ENCODE results near the gene PRR3. TPM values are rescaled to one million over a fixed set of nuclear protein-coding genes. Genes with fewer than 3 reads are reported as not detected.

The PRR3 gene
- total RNA-seq, 1 experiment from 2014 or later: 13.1 TPM

GRCh38 chr6:30571075-30571761, 14.1 kb downstream of the PRR3 start, which contains the start of gene ABCF1:
Gene ABCF1 (plus strand): TSS chr6:30571442. CDS start chr6:30571488, 46 bp downstream.
- no peaks in the 10 kb centered on the region for H3K9me3 Mint-ChIP-seq
- peak; percentile 93 for ATAC-seq
- peaks cover 33% of the 10 kb centered on the region for H3K4me1 Mint-ChIP-seq
- H3K36me3 Mint-ChIP-seq: peaks cover 2% of the 10 kb centered on the region; the same call in 1 of the 2 replicates
- CTCF ChIA-PET: interaction anchor here (0.9 to 1.6 kb wide), 14 partner anchors 16 to 159 kb away, joined by 3 to 12 read pairs (median 4); partner anchors contain the start of gene DHX16
- DNase-seq (ENCODE audit: low spot score): peak; percentile 99
- peaks cover 10% of the 10 kb centered on the region for H3K27me3 Mint-ChIP-seq (ENCODE audit: low read depth)
- H3K4me3 Mint-ChIP-seq: peak within 1 kb of the TSS; percentile 99
- peak within 1 kb of the TSS; percentile 98 for H3K27ac Mint-ChIP-seq
- POLR2A ChIA-PET: interaction anchor here (0.6 to 1.1 kb wide), 6 partner anchors 14 to 89 kb away, joined by 3 to 6 read pairs (median 4); partner anchors contain the start of genes GNL1, MRPS18B, PPP1R10 and PRR3
- no peak for TF ChIP-seq ZNF423 (CRISPR knock-in tag; IDR thresholded peaks at IDR 0.05)
- TF ChIP-seq ERG (CRISPR knock-in tag; IDR thresholded peaks at IDR 0.05): no peak
- peak; percentile 89 for TF ChIP-seq ETV6 (CRISPR knock-in tag; IDR thresholded peaks at IDR 0.05)
- no peak for TF ChIP-seq ZNF671 (CRISPR knock-in tag; IDR thresholded peaks at IDR 0.05)
- no peak for TF ChIP-seq NR1H2 (CRISPR knock-in tag; IDR thresholded peaks at IDR 0.05)
- peak; percentile 86; the same call in 1 of the 2 replicates for TF ChIP-seq ATF1 (CRISPR knock-in tag; IDR thresholded peaks at IDR 0.05)
- TF ChIP-seq CREM (CRISPR knock-in tag; IDR thresholded peaks at IDR 0.05): peak; percentile 78
- 0 out of 2 replicates have a peak, but pooled peaks have one; percentile 34 for TF ChIP-seq CREB1 (CRISPR knock-in tag; IDR thresholded peaks at IDR 0.05)
- TF ChIP-seq E2F5 (CRISPR knock-in tag; IDR thresholded peaks at IDR 0.05): peak; percentile 91
- TF ChIP-seq HMGXB4 (CRISPR knock-in tag; IDR thresholded peaks at IDR 0.05): peak; percentile 61; the same call in 1 of the 2 replicates
- peak; percentile 96 for TF ChIP-seq FOXP4 (CRISPR knock-in tag; IDR thresholded peaks at IDR 0.05)
- TF ChIP-seq ESRRA (CRISPR knock-in tag; IDR thresholded peaks at IDR 0.05; ENCODE audit: borderline replicate concordance): peak; percentile 84; the same call in 1 of the 2 replicates
- peak; percentile 98 for TF ChIP-seq MAX (CRISPR knock-in tag; IDR thresholded peaks at IDR 0.05)
- TF ChIP-seq JUN (CRISPR knock-in tag; IDR thresholded peaks at IDR 0.05): peak; percentile 67; the same call in 1 of the 2 replicates
- TF ChIP-seq IRF2 (CRISPR knock-in tag; IDR thresholded peaks at IDR 0.05; ENCODE audit: borderline replicate concordance, low read depth): no peak
- 0 out of 2 replicates have a peak, but pooled peaks have one; percentile 43 for TF ChIP-seq ZNF263 (CRISPR knock-in tag; IDR thresholded peaks at IDR 0.05; ENCODE audit: low read depth)
- TF ChIP-seq ZBTB21 (CRISPR knock-in tag; IDR thresholded peaks at IDR 0.05; ENCODE audit: borderline replicate concordance): no peak; the same call in 1 of the 2 replicates
- TF ChIP-seq FOXK1 (CRISPR knock-in tag; IDR thresholded peaks at IDR 0.05): peak; percentile 99
- TF ChIP-seq ZNF232 (CRISPR knock-in tag; IDR thresholded peaks at IDR 0.05): peak; percentile 43; the same call in 1 of the 2 replicates
- 0 out of 2 replicates have a peak, but pooled peaks have one; percentile 10 for TF ChIP-seq E2F1 (CRISPR knock-in tag; IDR thresholded peaks at IDR 0.05)
- TF ChIP-seq AFF4 (CRISPR knock-in tag; IDR thresholded peaks at IDR 0.05; ENCODE audit: borderline replicate concordance): no peak
- no peak for TF ChIP-seq KAT7 (CRISPR knock-in tag; IDR thresholded peaks at IDR 0.05; ENCODE audit: borderline replicate concordance)
- no peak for TF ChIP-seq OVOL2 (CRISPR knock-in tag; IDR thresholded peaks at IDR 0.05; ENCODE audit: borderline replicate concordance)
- no peak for TF ChIP-seq ZNF138 (CRISPR knock-in tag; conservative IDR thresholded peaks at IDR 0.05)
- peak; percentile 88 for TF ChIP-seq SP1 (CRISPR knock-in tag; conservative IDR thresholded peaks at IDR 0.05)
- TF ChIP-seq NFATC4 (CRISPR knock-in tag; IDR thresholded peaks at IDR 0.05): no peak
